A549 (cell line): ENCODE results near the gene NAV2. TPM values are rescaled to one million over a fixed set of nuclear protein-coding genes. Genes with fewer than 3 reads are reported as not detected.

Source experiments
- ATAC-seq, 2 experiments: fragments of 200-7000 bp in 1 of 2; fragments of >200 bp in 1 of 2; cut with Nextera tagmentation in 1 of 2; cut with Tn5 transposase in 1 of 2; 3 replicates each; pipeline versions ENCODE4 v1.8.0 to v1.9.1; 2018 to 2020; ENCODE audit warnings: mild to moderate bottlenecking in 1 of 2, moderate library complexity in 1 of 2
- CTCF ChIA-PET: fragments of 300-600 bp; sonication (Branson Sonifier 250); formaldehyde crosslinking; extraction: SDS; loops from one replicate; lab custom pipeline; 2021; ENCODE audit warnings: antibody characterized with exemption, inconsistent platforms; lab: Yijun Ruan, JAX
- POLR2A ChIA-PET: fragments of 350-600 bp; formaldehyde crosslinking; extraction: SDS; loops from one replicate; lab custom pipeline; 2021; ENCODE audit warnings: antibody characterized with exemption, inconsistent platforms; lab: Yijun Ruan, JAX
- DNase-seq, 2 experiments: peaks; one replicate each; pipeline versions ENCODE4 v3.0.0 to v3.0.0-alpha.2; 2011 to 2016; ENCODE audit warnings: low read depth in 1 of 2, low spot score in 1 of 2
- FAIRE-seq: peaks from 2 replicates; lab custom pipeline; 2011; peaks lifted over from hg19 to GRCh38; lab: Jason Lieb, UNC
- H3K27ac ChIP-seq, 2 experiments: fragments of >200 bp; sonication (Bioruptor Twin); formaldehyde crosslinking; 3 replicates each; pipeline ENCODE4 v1.5.1; 2016 to 2017
- H3K4me1 ChIP-seq: fragments of >200 bp; sonication (Bioruptor Twin); formaldehyde crosslinking; 3 replicates; pipeline ENCODE4 v1.6.1; 2016
- H3K4me2 ChIP-seq: fragments of >200 bp; sonication (Bioruptor Twin); formaldehyde crosslinking; 3 replicates; pipeline ENCODE4 v1.6.1; 2016
- H3K4me3 ChIP-seq: fragments of >200 bp; sonication (Bioruptor Twin); formaldehyde crosslinking; 3 replicates; pipeline ENCODE4 v1.5.1; 2016
- H3K9me3 ChIP-seq: fragments of >200 bp; sonication (Bioruptor Twin); formaldehyde crosslinking; 3 replicates; pipeline ENCODE4 v1.6.1; 2016
- BHLHE40 ChIP-seq: IDR thresholded peaks from 2 replicates; pipeline ENCODE4 v1.6.1; 2012; ENCODE audit warnings: low read depth, low read length, inconsistent platforms
- CEBPB ChIP-seq, 2 experiments: fragments of >200 bp in 1 of 2; sonication (Bioruptor Twin) in 1 of 2; formaldehyde crosslinking in 1 of 2; IDR thresholded peaks; 2 replicates each; pipeline ENCODE4 v1.6.1; 2012 to 2016
- EP300 ChIP-seq, 2 experiments: fragments of >200 bp; sonication (Bioruptor Twin); formaldehyde crosslinking; IDR thresholded peaks; 2 replicates in 1 of 2; 3 replicates in 1 of 2; pipeline ENCODE4 v1.6.1; 2016 to 2017
- FOSL2 ChIP-seq, 2 experiments: fragments of 450-650 bp in 1 of 2; fragments of >200 bp in 1 of 2; sonication (Bioruptor Twin) in 1 of 2; formaldehyde crosslinking; IDR thresholded peaks; 2 replicates each; pipeline versions ENCODE4 v1.5.0 to v1.6.1; 2016 to 2020; ENCODE audit warnings: mild to moderate bottlenecking in 1 of 2, moderate library complexity in 1 of 2
- HEYL ChIP-seq: fragments of 250-450 bp; sonication (Bioruptor Pico); IDR thresholded peaks from 2 replicates; pipeline ENCODE4 v1.8.0; 2021; ENCODE audit warnings: mild to moderate bottlenecking, moderate library complexity
- HOXB13 ChIP-seq: fragments of 250-450 bp; sonication (Bioruptor Pico); IDR thresholded peaks from 2 replicates; pipeline ENCODE4 v1.5.0; 2020; ENCODE audit warnings: low read depth, mild to moderate bottlenecking, moderate library complexity
- HOXB5 ChIP-seq: fragments of 250-450 bp; sonication (Bioruptor Pico); IDR thresholded peaks from 2 replicates; pipeline ENCODE4 v1.5.0; 2020; ENCODE audit warnings: mild to moderate bottlenecking, moderate library complexity
- JUN ChIP-seq, 2 experiments: fragments of >200 bp; sonication (Bioruptor Twin); formaldehyde crosslinking; IDR thresholded peaks; 2 replicates in 1 of 2; 3 replicates in 1 of 2; pipeline ENCODE4 v1.6.1; 2016 to 2017
- JUNB ChIP-seq: fragments of >200 bp; sonication (Bioruptor Twin); formaldehyde crosslinking; IDR thresholded peaks from 2 replicates; pipeline ENCODE4 v1.6.1; 2016
- MAFK ChIP-seq: fragments of 450-650 bp; IDR thresholded peaks from 2 replicates; pipeline ENCODE4 v1.6.1; 2014; ENCODE audit not compliant: partially characterized antibody
- MAZ ChIP-seq: fragments of 150-350 bp; IDR thresholded peaks from 2 replicates; pipeline ENCODE4 v1.6.1; 2014; ENCODE audit warnings: antibody characterized with exemption, low read depth, low read length, borderline replicate concordance
- NFE2L2 ChIP-seq: fragments of 150-350 bp; conservative IDR thresholded peaks from 2 replicates; pipeline ENCODE4 v1.6.1; 2014; ENCODE audit warnings: low read length
- PHF8 ChIP-seq: fragments of 200-600 bp; sonication (generic); IDR thresholded peaks from 2 replicates; pipeline ENCODE4 v1.6.1; 2016; ENCODE audit warnings: low read depth, mild to moderate bottlenecking, antibody characterized with exemption, moderate library complexity, borderline replicate concordance
- RAD21 ChIP-seq, 2 experiments: fragments of >200 bp in 1 of 2; sonication (Bioruptor Twin) in 1 of 2; formaldehyde crosslinking in 1 of 2; IDR thresholded peaks in 1 of 2; conservative IDR thresholded peaks in 1 of 2; 2 replicates in 1 of 2; 3 replicates in 1 of 2; pipeline ENCODE4 v1.6.1; 2012 to 2018; ENCODE audit warnings: inconsistent platforms in 1 of 2
- RARB ChIP-seq: fragments of 250-450 bp; sonication (Bioruptor Pico); IDR thresholded peaks from 2 replicates; pipeline ENCODE4 v1.8.0; 2021; ENCODE audit warnings: mild to moderate bottlenecking, moderate library complexity
- RFX5 ChIP-seq: fragments of 450-650 bp; IDR thresholded peaks from 2 replicates; pipeline ENCODE4 v1.7.1; 2014; ENCODE audit warnings: antibody characterized with exemption, mild to moderate bottlenecking, moderate library complexity
- RNF2 ChIP-seq: fragments of 200-600 bp; sonication (generic); IDR thresholded peaks from 2 replicates; pipeline ENCODE4 v1.6.1; 2016; ENCODE audit warnings: low read depth, mild to moderate bottlenecking, antibody characterized with exemption, moderate library complexity, borderline replicate concordance
- ZC3H11A ChIP-seq: fragments of 450-650 bp; IDR thresholded peaks from 2 replicates; pipeline ENCODE4 v1.6.1; 2014; ENCODE audit warnings: antibody characterized with exemption, mild to moderate bottlenecking
- WGBS: methylation state at CpG from one replicate; pipeline ENCODE4 v1.1.6; 2017; ENCODE audit errors: missing lambda C conversion rate; 5-methylcytosine and 5-hydroxymethylcytosine counted together
- polyA plus RNA-seq, 4 experiments: library from polyadenylated mRNA; depleted of rRNA in 3 of 4; stranded (reverse); fragments of >200 nt; fragmentation: RNase III in 1 of 4; extraction: RNeasy Plus Mini Kit Qiagen cat#74134 plus additional on column Dnase treatment in 1 of 4; gene quantifications; 2 replicates in 3 of 4; 3 replicates in 1 of 4; pipeline ENCODE4 v1.2.3, GENCODE V29; 2011 to 2017
- TF ChIP-seq, protein P1 (sequence below): fragments of 150-350 bp; IDR thresholded peaks from 2 replicates; pipeline ENCODE4 v1.6.1; 2014; ENCODE audit warnings: low read depth, mild to moderate bottlenecking, low read length
- TF ChIP-seq, protein P2 (sequence below): fragments of 250-450 bp; sonication (Bioruptor Pico); IDR thresholded peaks from 2 replicates; pipeline ENCODE4 v1.5.0; 2021; ENCODE audit warnings: mild to moderate bottlenecking, moderate library complexity, borderline replicate concordance
- TF ChIP-seq, protein P3 (sequence below): fragments of 250-450 bp; sonication (Bioruptor Pico); IDR thresholded peaks from 2 replicates; pipeline ENCODE4 v1.5.0; 2020; ENCODE audit warnings: low read depth, mild to moderate bottlenecking, moderate library complexity
- TF ChIP-seq, protein P4 (sequence below): IDR thresholded peaks from 2 replicates; pipeline ENCODE4 v1.6.1; 2012
- TF ChIP-seq, protein P5 (sequence below): fragments of >200 bp; sonication (Bioruptor Twin); formaldehyde crosslinking; IDR thresholded peaks from 2 replicates; pipeline ENCODE4 v1.6.1; 2016
- TF ChIP-seq, protein P6 (sequence below): fragments of 200-600 bp; sonication (generic); IDR thresholded peaks from 2 replicates; pipeline ENCODE4 v1.6.1; 2016; ENCODE audit warnings: antibody characterized with exemption, mild to moderate bottlenecking, moderate library complexity

The NAV2 gene
- polyA plus RNA-seq, 2 of the 4 experiments (the other 2 are of a cell fraction): 4.9 to 19.8 TPM

DNA sequence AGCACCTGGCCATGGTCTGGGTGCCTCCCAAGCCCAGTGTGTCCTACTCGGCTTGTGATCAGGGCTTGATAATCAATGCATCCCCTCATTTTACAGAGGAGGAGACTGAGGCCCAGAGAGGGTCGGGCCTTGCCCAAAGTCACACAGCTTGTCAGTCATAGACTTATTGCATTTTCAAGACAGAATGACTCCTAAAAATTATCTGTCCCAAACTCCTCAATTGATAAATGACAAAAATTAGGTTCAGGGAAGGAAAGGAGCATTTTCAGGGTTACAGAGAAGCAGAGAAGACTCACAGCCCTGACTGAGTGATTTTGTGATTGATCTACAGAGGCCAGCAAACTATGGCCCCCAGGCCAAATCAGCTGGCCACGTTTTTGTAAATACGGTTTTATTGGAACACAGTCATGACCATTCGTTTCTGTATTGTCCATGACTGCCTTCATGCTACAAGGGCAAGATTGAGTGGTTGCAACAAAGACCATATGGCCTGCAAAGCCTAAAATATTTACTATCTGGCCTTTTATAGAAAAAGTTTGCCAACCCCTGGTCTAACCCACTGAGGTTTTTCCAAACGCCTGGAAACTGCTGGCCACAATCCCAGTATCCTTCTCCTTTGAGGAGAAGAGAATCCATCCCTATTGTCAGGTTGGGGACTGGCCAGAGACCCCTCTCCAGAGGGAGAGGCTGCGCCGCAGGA is 35.1 kb upstream of the NAV2 start:
- POLR2A ChIA-PET: no interaction called here
- no peak for TF ChIP-seq BHLHE40
- TF ChIP-seq HOXB5 (CRISPR knock-in tag): no peak
- TF ChIP-seq, protein P1, sequence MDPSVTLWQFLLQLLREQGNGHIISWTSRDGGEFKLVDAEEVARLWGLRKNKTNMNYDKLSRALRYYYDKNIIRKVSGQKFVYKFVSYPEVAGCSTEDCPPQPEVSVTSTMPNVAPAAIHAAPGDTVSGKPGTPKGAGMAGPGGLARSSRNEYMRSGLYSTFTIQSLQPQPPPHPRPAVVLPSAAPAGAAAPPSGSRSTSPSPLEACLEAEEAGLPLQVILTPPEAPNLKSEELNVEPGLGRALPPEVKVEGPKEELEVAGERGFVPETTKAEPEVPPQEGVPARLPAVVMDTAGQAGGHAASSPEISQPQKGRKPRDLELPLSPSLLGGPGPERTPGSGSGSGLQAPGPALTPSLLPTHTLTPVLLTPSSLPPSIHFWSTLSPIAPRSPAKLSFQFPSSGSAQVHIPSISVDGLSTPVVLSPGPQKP: no peak
- no peak for TF ChIP-seq EP300 (IDR thresholded peaks at IDR 0.05)
- no peak for TF ChIP-seq RNF2
- no peak for TF ChIP-seq RAD21 (conservative IDR thresholded peaks at IDR 0.05 in 1 of 2, IDR thresholded peaks at IDR 0.05 in 1 of 2)

DNA sequence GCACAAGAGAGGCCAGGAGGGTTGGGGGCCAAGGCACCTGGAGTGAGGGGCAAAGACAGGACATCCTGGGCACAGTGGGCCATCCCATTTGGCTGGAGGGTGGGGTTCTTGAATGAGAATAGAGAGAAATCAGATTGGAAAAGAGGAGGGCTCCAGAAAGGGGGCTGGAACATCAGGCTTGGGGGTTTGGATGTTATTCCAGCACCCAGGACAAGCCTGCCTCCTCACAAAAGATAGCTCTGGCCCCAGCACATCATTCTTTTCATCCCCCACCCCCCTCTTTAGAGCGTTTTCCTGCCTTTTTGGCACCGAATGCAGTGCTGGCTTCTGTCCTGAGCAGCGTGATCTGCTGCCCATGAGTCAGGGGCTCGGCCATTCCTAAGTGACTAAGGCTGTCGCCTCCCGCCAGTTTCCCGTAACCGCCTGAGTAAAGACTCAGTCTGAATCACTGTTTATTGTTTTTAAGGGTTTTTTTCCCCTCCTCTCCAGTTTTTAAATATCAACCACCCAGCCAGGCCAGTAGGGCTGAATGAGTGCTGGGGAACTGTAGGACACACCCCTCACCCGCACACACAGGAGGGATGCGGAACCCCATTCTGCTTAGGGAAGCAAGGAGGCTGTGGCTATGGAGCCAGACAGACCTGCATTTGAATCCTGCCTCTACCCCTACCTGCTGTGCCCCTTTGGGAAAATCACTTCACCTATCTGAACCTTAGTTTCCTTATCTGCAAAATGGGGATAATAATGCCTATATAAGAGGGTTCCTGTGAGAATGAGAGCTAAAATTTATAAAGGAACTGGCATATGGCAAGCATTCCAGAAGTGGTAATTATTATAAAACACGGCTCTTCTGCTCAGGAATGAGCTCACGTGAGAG is 32.4 kb upstream of the NAV2 start:
- no peaks in the 10 kb centered on the region for H3K9me3 ChIP-seq
- ChIA-PET CTCF (interaction anchor here (1.2 to 2.5 kb wide), 5 partner anchors 9 to 116 kb away, joined by 3 to 7 read pairs (median 4); no protein-coding TSS in a partner anchor), POLR2A (interaction anchor here (0.6 to 2.0 kb wide), 2 partner anchors 32 kb away, joined by 3 to 7 read pairs; partner anchors contain the start of gene NAV2)
- 12% methylated on average over 12 of the region's 12 CpGs for WGBS
- FAIRE-seq (no peak), ATAC-seq (peak; percentile 97 to 98), DNase-seq (peak; percentile 85 to 87)
- H3K4me3 ChIP-seq: 0 out of 3 replicates have a peak overlapping the region, but pooled peaks have one; percentile 8
- peaks cover 32% of the 10 kb centered on the region for H3K4me1 ChIP-seq
- H3K27ac ChIP-seq: peak overlapping the region; percentile 78 to 88
- peak overlapping the region; percentile 66 for H3K4me2 ChIP-seq
- TF ChIP-seq RFX5 (no peak), MAFK (peak; percentile 32), HOXB13 (CRISPR knock-in tag) (no peak), FOSL2 (IDR thresholded peaks at IDR 0.05) (peak; percentile 94), FOSL2 (CRISPR knock-in tag; IDR thresholded peaks at IDR 0.05) (peak; percentile 94), PHF8 (no peak), JUN (IDR thresholded peaks at IDR 0.05) (peak in 1 of 2 experiments; percentile 81; a peak in 4 of 5 replicates), MAZ (no peak), NFE2L2 (no peak), RARB (no peak), JUNB (peak; percentile 92), HEYL (no peak), CEBPB (IDR thresholded peaks at IDR 0.05) (0 out of 4 replicates have a peak, but pooled peaks of 1 of the 2 experiments have one; percentile 26), ZC3H11A (no peak)
- TF ChIP-seq, protein P2, sequence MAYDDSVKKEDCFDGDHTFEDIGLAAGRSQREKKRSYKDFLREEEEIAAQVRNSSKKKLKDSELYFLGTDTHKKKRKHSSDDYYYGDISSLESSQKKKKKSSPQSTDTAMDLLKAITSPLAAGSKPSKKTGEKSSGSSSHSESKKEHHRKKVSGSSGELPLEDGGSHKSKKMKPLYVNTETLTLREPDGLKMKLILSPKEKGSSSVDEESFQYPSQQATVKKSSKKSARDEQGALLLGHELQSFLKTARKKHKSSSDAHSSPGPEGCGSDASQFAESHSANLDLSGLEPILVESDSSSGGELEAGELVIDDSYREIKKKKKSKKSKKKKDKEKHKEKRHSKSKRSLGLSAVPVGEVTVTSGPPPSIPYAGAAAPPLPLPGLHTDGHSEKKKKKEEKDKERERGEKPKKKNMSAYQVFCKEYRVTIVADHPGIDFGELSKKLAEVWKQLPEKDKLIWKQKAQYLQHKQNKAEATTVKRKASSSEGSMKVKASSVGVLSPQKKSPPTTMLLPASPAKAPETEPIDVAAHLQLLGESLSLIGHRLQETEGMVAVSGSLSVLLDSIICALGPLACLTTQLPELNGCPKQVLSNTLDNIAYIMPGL: no peak
- TF ChIP-seq, protein P3, sequence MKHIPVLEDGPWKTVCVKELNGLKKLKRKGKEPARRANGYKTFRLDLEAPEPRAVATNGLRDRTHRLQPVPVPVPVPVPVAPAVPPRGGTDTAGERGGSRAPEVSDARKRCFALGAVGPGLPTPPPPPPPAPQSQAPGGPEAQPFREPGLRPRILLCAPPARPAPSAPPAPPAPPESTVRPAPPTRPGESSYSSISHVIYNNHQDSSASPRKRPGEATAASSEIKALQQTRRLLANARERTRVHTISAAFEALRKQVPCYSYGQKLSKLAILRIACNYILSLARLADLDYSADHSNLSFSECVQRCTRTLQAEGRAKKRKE (CRISPR knock-in tag): no peak
- TF ChIP-seq, protein P4, sequence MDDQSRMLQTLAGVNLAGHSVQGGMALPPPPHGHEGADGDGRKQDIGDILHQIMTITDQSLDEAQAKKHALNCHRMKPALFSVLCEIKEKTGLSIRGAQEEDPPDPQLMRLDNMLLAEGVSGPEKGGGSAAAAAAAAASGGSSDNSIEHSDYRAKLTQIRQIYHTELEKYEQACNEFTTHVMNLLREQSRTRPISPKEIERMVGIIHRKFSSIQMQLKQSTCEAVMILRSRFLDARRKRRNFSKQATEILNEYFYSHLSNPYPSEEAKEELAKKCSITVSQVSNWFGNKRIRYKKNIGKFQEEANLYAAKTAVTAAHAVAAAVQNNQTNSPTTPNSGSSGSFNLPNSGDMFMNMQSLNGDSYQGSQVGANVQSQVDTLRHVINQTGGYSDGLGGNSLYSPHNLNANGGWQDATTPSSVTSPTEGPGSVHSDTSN: no peak
- TF ChIP-seq, protein P5, sequence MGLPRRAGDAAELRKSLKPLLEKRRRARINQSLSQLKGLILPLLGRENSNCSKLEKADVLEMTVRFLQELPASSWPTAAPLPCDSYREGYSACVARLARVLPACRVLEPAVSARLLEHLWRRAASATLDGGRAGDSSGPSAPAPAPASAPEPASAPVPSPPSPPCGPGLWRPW: no peak
- TF ChIP-seq, protein P6, sequence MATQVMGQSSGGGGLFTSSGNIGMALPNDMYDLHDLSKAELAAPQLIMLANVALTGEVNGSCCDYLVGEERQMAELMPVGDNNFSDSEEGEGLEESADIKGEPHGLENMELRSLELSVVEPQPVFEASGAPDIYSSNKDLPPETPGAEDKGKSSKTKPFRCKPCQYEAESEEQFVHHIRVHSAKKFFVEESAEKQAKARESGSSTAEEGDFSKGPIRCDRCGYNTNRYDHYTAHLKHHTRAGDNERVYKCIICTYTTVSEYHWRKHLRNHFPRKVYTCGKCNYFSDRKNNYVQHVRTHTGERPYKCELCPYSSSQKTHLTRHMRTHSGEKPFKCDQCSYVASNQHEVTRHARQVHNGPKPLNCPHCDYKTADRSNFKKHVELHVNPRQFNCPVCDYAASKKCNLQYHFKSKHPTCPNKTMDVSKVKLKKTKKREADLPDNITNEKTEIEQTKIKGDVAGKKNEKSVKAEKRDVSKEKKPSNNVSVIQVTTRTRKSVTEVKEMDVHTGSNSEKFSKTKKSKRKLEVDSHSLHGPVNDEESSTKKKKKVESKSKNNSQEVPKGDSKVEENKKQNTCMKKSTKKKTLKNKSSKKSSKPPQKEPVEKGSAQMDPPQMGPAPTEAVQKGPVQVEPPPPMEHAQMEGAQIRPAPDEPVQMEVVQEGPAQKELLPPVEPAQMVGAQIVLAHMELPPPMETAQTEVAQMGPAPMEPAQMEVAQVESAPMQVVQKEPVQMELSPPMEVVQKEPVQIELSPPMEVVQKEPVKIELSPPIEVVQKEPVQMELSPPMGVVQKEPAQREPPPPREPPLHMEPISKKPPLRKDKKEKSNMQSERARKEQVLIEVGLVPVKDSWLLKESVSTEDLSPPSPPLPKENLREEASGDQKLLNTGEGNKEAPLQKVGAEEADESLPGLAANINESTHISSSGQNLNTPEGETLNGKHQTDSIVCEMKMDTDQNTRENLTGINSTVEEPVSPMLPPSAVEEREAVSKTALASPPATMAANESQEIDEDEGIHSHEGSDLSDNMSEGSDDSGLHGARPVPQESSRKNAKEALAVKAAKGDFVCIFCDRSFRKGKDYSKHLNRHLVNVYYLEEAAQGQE: no peak

More for the DNA sequence above, 35.1 kb upstream of the NAV2 start:
- 73% methylated on average over 8 of the region's 8 CpGs for WGBS
- Histone ChIP-seq H3K27ac (peak overlapping the region in 1 of 2 experiments; percentile 88; a peak in 2 of 6 replicates), H3K4me2 (no peak overlapping the region), H3K9me3 (no peaks in the 10 kb centered on the region), H3K4me3 (no peak overlapping the region), H3K4me1 (peaks cover 24% of the 10 kb centered on the region)
- no peak for DNase-seq
- no peak for ATAC-seq
- CTCF ChIA-PET: interaction anchor here (1.0 to 2.2 kb wide), 2 partner anchors 44 to 113 kb away, joined by 3 to 7 read pairs; no protein-coding TSS in a partner anchor
- FAIRE-seq: no peak
